Astrocyte of the cerebellum (primary cell): ENCODE data around the gene RPH3AL.

Source experiments
- DNase-seq: peaks from one replicate; pipeline ENCODE4 v3.0.0-alpha.2; 2011; ENCODE audit warnings: low read depth
- H3K4me3 ChIP-seq: 2 replicates; pipeline ENCODE4 v1.5.1; 2011; ENCODE audit warnings: mild to moderate bottlenecking, low read depth, low read length, moderate library complexity
- CTCF ChIP-seq: IDR thresholded peaks from 2 replicates; pipeline ENCODE4 v1.5.1; 2012; ENCODE audit warnings: low read length, low read depth, moderate library complexity, mild to moderate bottlenecking; ENCODE audit errors: missing control alignments
- in situ Hi-C: cut with HindIII; loops from 2 replicates; pipeline ENCODE4 v1.10.0; 2017; ENCODE audit warnings: low sequenced_read_pairs

RPH3AL gene

DNA sequence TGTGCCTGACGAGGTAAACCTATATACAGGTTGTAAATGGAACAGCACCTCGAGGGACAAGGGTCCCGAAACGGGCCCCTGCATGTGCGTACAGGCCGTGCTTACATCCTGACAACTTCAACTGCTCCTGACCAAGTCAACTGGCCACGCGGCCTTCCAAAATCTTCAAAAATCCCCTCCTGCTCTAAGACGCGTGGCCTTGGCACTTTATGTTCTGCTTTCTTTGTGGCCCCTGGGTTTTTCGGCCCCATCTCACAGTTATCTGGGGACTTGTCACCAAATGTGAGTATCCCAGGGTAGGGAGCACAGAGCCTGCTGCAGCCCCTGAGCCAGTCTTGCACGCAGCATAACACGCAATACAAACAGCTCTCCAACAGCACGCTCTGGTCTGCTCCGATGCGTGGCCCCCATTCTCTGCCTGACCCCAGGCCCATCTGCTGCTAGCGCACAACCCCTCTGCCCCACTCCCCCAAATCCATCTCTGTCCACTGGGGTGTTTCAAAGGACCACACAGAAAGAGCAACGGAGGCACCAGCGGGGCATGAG, 659 bp downstream of the RPH3AL start:
- in situ Hi-C loops = no loop called here
- no peak for TF ChIP-seq CTCF
- no peak overlapping the region for H3K4me3 ChIP-seq
- DNase-seq = no peak

- DNase-seq = no peak
- in situ Hi-C loops = no loop called here
- no peak for TF ChIP-seq CTCF
- H3K4me3 ChIP-seq = no peak overlapping the region
Observed at GRCh38 chr17:351449-351738, 1.2 kb downstream of the RPH3AL start.

- in situ Hi-C loops = no loop called here
Observed at GRCh38 chr17:350706-351448, 1.7 kb downstream of the RPH3AL start.

GRCh38 chr17:349666-350065, 2.9 kb downstream of the RPH3AL start:
- no peak for DNase-seq
- in situ Hi-C loops = no loop called here
- TF ChIP-seq CTCF = no peak
- H3K4me3 ChIP-seq = no peak overlapping the region

More at GRCh38 chr17:350706-351448, 1.7 kb downstream of the RPH3AL start:
- no peak overlapping the region for H3K4me3 ChIP-seq
- DNase-seq = no peak
- TF ChIP-seq CTCF = no peak

GRCh38 chr17:348692-349425, 3.7 kb downstream of the RPH3AL start:
- DNase-seq = no peak
- H3K4me3 ChIP-seq = no peak overlapping the region
- in situ Hi-C loops = no loop called here
- TF ChIP-seq CTCF = no peak

GRCh38 chr17:348012-348411, 4.6 kb downstream of the RPH3AL start:
- DNase-seq = no peak
- H3K4me3 ChIP-seq = no peak overlapping the region
- in situ Hi-C loops = no loop called here
- TF ChIP-seq CTCF = no peak
